Measurements from ENCODE around the gene SPRR3. TPM values are rescaled to one million over a fixed set of nuclear protein-coding genes. Genes with fewer than 3 reads are reported as not detected.
"Not testable (repeated sequence)": the region's sequence is repeated elsewhere in the genome, so short reads cannot be mapped to it uniquely, and the experiment has no call there.

Gene SPRR3
- total RNA-seq, 1 donor from 2014 or later, result 136 TPM

DNA sequence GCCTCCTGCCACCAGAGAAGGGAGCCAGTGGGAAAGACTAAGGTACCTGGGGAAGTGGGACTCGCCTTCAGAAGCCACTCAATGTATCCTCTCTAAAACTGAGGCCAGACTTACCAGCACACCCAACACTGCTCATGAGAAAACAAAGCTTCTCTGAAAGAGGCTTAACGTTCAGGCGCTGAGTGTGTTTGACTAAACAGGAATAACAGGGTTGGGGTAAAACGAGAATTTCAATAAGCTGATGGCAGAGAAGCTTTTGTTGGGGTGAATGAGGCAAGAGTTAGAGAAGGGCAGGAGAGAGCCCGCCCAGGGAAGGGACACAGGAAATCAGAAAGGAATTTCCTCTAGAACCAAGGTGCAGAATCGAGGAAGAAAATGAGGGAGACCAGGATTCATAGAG lies 1.7 kb upstream of the SPRR3 start:
- TF ChIP-seq, protein P1, sequence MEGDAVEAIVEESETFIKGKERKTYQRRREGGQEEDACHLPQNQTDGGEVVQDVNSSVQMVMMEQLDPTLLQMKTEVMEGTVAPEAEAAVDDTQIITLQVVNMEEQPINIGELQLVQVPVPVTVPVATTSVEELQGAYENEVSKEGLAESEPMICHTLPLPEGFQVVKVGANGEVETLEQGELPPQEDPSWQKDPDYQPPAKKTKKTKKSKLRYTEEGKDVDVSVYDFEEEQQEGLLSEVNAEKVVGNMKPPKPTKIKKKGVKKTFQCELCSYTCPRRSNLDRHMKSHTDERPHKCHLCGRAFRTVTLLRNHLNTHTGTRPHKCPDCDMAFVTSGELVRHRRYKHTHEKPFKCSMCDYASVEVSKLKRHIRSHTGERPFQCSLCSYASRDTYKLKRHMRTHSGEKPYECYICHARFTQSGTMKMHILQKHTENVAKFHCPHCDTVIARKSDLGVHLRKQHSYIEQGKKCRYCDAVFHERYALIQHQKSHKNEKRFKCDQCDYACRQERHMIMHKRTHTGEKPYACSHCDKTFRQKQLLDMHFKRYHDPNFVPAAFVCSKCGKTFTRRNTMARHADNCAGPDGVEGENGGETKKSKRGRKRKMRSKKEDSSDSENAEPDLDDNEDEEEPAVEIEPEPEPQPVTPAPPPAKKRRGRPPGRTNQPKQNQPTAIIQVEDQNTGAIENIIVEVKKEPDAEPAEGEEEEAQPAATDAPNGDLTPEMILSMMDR (IDR thresholded peaks at IDR 0.05; ENCODE audit: insufficient read depth, low read length, severe bottlenecking), result no peak
- no peak overlapping the region for H3K4me3 ChIP-seq (ENCODE audit: low read depth, low read length)
- peak; percentile 42 for DNase-seq (ENCODE audit: low read depth)
- FAIRE-seq, result peak; percentile 83
- no peaks in the 10 kb centered on the region for H3K36me3 ChIP-seq (ENCODE audit: control insufficient read depth, insufficient read depth, low read length)
- H3K27me3 ChIP-seq (ENCODE audit: control insufficient read depth, insufficient read depth, low read length), result no peaks in the 10 kb centered on the region

DNA sequence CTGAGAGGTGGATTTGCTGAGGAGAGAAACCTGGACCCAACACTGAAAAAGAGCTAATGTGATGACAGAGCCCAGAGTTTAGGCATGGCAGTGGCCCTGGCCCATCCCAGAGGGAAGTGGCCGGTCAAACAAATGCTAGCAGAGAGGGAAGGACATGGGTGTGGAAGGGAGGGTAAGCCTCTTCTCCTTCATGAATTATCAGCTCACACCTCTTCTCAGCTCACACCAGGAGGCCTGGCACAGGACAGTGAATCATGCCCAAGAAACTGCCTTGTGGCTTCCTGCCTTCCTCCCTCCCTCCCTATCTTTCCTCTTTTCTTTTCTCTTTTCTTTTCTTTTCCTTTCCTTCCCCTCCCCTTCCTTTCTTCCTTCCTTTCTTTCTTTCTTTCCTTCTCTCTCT lies 1.3 kb upstream of the SPRR3 start:
- H3K36me3 ChIP-seq (ENCODE audit: control insufficient read depth, insufficient read depth, low read length), result no peaks in the 10 kb centered on the region
- H3K27me3 ChIP-seq (ENCODE audit: control insufficient read depth, insufficient read depth, low read length), result no peaks in the 10 kb centered on the region
- TF ChIP-seq, protein P1 (IDR thresholded peaks at IDR 0.05; ENCODE audit: insufficient read depth, low read length, severe bottlenecking), result no peak
- FAIRE-seq (peak; percentile 64), DNase-seq (ENCODE audit: low read depth) (peak; percentile 51)
- H3K4me3 ChIP-seq (ENCODE audit: low read depth, low read length), result no peak overlapping the region

DNA sequence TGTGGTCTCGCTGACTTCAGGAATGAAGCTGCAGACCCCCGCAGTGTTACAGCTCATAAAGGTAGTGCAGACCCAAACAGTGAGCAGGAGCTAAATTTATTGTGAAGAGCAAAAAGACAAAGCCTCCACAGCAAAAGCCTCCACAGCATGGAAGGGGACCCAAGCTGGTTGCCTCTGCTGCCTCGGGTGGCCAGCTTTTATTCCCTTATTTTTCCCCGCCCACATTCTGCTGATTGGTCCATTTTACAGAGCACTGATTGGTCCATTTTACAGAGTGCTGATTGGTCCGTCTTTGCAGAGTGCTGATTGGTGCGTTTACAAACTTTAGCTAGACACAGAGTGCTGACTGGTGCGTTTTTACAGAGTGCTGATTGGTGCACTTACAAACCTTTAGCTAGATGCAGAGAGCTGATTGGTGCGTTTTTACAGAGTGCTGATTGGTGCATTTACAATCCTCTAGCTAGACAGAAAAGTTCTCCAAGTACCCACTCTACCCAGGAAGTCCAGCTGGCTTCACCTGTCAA lies 9.7 kb downstream of the SPRR3 start:
- not testable (repeated sequence) for H3K4me3 ChIP-seq (ENCODE audit: low read depth, low read length); H3K36me3 ChIP-seq (ENCODE audit: control insufficient read depth, insufficient read depth, low read length); FAIRE-seq; H3K27me3 ChIP-seq (ENCODE audit: control insufficient read depth, insufficient read depth, low read length); DNase-seq (ENCODE audit: low read depth)

DNA sequence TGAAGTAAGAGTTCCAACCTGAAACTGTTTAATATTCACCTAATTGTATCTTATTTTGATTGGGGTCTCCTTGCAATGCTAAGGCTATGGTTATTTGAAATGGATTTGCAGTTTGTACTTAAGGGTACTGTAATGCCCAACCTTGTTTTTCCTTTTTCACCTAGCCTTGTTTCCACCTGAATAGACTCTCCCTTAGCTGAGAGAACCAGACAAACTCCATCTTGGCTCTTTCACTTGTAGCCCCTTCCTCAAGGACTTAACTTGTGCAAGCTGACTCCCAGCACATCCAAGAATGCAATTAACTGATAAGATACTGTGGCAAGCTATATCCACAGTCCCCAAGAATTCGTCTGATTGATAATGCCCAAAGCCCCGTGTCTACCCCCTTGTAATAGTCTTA lies 20.3 kb downstream of the SPRR3 start:
- not testable (repeated sequence) for H3K4me3 ChIP-seq (ENCODE audit: low read depth, low read length); DNase-seq (ENCODE audit: low read depth); FAIRE-seq; H3K27me3 ChIP-seq (ENCODE audit: control insufficient read depth, insufficient read depth, low read length); H3K36me3 ChIP-seq (ENCODE audit: control insufficient read depth, insufficient read depth, low read length)

DNA sequence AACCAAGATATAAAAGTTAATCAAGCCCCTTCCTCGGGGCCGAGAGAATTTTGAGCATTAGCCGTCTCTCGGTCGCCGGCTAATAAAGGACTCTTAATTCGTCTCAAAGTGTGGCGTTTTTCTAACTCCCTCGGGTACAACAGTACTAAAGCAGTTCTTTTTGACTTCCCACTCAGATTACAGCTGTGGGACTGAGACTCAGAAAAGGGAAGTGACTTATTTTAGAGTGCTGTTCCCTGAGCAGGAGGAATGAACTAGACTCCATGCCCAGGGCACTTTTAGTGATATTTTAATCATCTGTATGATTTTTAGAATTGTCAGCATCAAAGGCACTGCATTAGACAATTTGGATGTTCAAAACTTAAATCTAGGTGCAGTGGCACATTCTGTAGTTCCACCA lies 20.8 kb downstream of the SPRR3 start:
- not testable (repeated sequence) for FAIRE-seq; H3K36me3 ChIP-seq (ENCODE audit: control insufficient read depth, insufficient read depth, low read length); H3K4me3 ChIP-seq (ENCODE audit: low read depth, low read length); H3K27me3 ChIP-seq (ENCODE audit: control insufficient read depth, insufficient read depth, low read length); DNase-seq (ENCODE audit: low read depth)

DNA sequence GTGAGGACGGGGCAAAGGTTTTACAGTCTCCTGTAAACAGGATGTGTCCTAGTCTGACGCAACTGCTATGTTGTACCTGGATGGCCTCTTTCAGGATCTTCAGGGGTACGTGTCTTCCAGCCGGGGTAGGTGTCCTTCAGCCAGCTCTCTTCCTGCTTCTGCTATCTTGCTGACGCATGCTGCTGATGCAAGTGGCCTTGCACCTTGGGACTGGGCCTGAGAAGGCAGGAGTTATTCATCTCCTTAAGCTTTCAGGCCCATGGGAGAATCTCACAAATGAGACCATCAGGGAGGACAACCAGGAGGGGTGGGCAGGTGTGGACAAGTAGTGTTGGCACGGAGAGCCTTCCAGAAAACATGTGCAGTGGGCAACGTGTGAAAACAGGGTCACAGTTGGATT lies 21.6 kb downstream of the SPRR3 start:
- DNase-seq (ENCODE audit: low read depth) (no peak), FAIRE-seq (no peak)
- TF ChIP-seq, protein P1 (IDR thresholded peaks at IDR 0.05; ENCODE audit: insufficient read depth, low read length, severe bottlenecking), result no peak
- Histone ChIP-seq H3K27me3 (ENCODE audit: control insufficient read depth, insufficient read depth, low read length) (peaks cover 3% of the 10 kb centered on the region), H3K36me3 (ENCODE audit: control insufficient read depth, insufficient read depth, low read length) (no peaks in the 10 kb centered on the region), H3K4me3 (ENCODE audit: low read depth, low read length) (no peak overlapping the region)

DNA sequence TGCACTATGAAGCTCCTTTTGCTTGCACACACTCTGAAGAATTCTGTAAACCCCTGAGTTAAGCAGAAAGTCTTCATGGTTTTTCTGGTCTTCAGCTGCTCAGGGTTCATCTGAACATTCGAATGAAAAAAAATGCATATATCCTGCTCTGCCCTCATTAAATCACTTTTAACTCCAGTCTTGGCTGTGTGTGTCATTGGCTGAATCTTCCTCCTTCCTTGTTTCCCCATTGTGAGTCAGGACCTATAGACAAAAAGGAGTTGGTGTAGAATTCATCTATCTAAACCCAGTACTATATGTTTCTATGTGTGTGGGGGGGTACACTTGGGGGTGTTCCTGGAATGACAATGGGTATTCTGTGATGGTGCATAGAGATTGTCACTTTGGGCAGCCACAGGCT lies 22.9 kb downstream of the SPRR3 start:
- Histone ChIP-seq H3K36me3 (ENCODE audit: control insufficient read depth, insufficient read depth, low read length) (no peaks in the 10 kb centered on the region), H3K4me3 (ENCODE audit: low read depth, low read length) (no peak overlapping the region), H3K27me3 (ENCODE audit: control insufficient read depth, insufficient read depth, low read length) (no peaks in the 10 kb centered on the region)
- DNase-seq (ENCODE audit: low read depth) (peak; percentile 40), FAIRE-seq (peak; percentile 43)
- TF ChIP-seq, protein P1 (IDR thresholded peaks at IDR 0.05; ENCODE audit: insufficient read depth, low read length, severe bottlenecking), result no peak

All from bronchial epithelial cell (primary cell).